ENCODE measurements around the gene AGBL1.
"Not testable (repeated sequence)": the region's sequence is repeated elsewhere in the genome, so short reads cannot be mapped to it uniquely, and the experiment has no call there.

The AGBL1 gene

DNA sequence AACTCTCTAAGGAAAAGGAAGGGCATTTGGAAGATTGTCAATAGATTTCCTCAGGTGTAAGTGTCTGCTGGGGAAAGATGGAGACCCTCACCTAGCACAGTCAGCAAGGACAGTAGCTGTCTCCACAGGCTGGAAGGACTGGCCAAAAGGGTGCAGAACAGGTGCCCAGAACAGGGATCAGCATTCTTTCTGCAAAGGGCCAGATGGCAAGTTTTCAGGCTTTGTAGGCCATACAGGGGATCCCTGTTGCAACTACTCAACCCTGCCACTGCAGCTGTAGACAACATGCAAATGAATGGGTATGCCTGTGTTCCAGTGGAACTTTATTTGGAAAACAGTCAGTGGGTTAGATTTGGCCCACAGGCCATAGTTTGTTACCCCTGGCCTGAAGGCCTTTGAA lies 8.1 kb downstream of the AGBL1 start:
- DNase-seq, result no peak

DNA sequence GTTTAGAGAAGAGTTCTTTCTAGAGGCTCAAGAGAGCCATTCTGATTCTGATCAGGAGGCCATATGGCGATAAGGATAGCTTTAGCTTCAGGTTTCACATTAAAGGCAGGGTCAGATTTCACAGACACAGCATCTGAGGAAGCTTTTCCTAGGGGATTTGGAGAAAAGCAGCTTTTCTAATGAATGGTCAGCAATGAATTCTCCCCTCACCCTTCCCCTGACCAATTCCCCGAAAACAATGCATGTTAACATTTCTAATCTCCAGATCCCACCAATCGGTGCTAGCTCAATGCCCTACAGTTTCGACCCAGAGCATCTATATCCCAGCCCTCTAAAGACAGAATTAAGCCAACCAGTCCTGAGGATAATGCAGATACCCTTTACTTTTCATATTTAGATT lies 9.8 kb downstream of the AGBL1 start:
- no peak for DNase-seq

DNA sequence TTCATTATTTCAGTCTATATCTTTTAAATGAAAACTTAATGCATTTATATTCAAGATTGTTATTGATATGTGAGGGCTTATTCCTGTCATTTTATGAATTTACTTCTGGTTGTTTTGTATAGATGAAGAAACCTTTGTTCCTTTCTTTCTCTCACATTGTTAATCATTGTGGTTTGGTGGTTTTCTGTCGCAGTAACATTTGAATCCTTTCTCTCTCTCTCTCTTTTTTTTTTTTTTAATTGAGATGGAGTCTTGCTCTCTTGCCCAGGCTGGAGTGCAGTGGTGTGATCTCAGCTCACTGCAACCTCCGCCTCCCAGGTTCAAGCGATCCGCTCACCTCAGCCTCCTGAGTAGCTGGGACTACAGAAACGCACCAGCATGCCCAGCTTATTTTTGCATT lies 22.1 kb downstream of the AGBL1 start:
- no peak for DNase-seq

GRCh38 chr15:86103825-86104224 lies 24.2 kb downstream of the AGBL1 start:
- DNase-seq, result no peak

- DNase-seq, result no peak
Observed at GRCh38 chr15:86106306-86106705, 26.6 kb downstream of the AGBL1 start.

- DNase-seq, result peak; percentile 5
Observed at GRCh38 chr15:86115145-86115801, 35.6 kb downstream of the AGBL1 start.

GRCh38 chr15:86121568-86122225 lies 42.0 kb downstream of the AGBL1 start:
- DNase-seq, result no peak

GRCh38 chr15:86122691-86123391 lies 43.2 kb downstream of the AGBL1 start:
- not testable (repeated sequence) for DNase-seq

DNA sequence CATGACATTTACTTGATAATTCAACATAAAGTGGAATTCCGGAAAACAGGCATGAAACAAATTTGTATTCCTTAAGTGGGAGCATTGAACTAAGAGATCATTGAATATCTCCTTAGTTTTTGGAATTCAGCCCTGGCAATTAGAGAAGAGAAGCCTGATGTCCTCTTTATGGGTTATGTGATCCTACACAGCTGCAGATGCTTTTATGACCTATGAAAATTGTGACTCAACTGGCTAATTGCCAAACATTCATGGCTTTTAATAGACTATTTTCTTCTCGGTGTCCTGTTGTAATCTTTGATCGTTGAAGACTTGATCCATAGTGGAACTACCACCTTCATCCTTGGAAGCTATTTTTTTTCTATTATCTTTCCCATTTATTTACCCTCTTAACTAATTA lies 46.1 kb downstream of the AGBL1 start:
- DNase-seq, result peak; percentile 0

DNA sequence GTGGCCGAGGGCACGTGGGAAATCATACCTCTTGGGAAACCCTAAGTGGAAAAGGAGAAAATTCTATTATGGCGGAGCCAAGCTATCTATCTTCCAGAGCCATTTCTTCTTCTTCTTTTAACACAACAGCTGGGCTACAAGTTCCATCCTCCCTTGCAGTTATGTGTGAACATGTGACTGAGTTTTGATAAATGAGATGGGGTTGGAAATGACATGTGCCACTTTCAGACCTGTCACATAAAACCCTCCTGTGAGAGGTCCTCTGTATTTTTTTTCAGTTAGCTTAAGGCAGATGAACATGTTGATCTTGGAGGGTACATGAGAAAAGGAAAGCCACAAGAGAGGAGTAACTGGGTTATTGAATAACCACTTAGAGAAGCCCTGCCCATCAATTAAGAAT lies 47.9 kb downstream of the AGBL1 start:
- DNase-seq, result no peak

- no peak for DNase-seq
Observed at GRCh38 chr15:86135041-86135440, 55.4 kb downstream of the AGBL1 start.

DNA sequence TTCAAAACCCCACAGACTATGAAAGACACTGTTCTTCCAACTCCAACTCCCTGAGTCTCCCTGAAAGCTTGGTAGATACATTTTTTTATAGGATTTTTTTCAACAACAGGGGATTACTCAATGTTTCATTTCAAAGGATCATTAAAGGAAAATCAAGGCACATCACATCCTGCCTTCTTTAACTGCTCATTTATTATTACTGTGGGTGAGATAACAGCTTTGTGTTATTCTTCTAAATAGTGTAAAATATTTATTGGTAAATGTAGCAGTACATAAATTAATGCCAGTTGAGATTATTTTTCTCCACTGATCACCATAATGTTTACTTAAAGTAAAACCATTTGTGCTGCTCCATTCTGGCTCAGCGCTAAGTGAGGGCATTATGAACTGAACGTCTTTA lies 57.2 kb downstream of the AGBL1 start:
- no peak for DNase-seq

- no peak for DNase-seq
Observed at GRCh38 chr15:86138798-86139197, 59.1 kb downstream of the AGBL1 start.

GRCh38 chr15:86139828-86140227 lies 60.2 kb downstream of the AGBL1 start:
- no peak for DNase-seq

DNA sequence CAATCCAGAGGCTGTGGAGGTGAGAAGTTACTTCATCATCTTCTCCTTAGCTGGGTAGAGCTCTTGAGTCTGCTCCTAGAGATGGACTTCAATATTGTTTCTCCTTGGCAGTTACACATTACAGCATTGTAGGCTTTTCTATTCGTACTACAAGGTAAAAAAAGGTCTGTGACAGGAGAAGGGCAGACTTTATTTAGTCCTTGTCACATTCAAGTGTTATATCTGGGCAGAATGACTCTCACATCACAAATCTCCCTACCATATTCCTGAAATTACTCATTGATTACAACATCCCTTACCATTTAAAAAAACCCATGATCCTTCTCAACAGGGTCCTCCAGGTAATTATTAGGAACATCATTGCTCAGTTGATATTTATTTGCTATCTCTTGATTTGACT lies 75.0 kb downstream of the AGBL1 start:
- DNase-seq, result no peak

GRCh38 chr15:86155551-86155950 lies 75.9 kb downstream of the AGBL1 start:
- DNase-seq, result no peak

- DNase-seq, result no peak
Observed at GRCh38 chr15:86157606-86158293, 78.1 kb downstream of the AGBL1 start.

DNA sequence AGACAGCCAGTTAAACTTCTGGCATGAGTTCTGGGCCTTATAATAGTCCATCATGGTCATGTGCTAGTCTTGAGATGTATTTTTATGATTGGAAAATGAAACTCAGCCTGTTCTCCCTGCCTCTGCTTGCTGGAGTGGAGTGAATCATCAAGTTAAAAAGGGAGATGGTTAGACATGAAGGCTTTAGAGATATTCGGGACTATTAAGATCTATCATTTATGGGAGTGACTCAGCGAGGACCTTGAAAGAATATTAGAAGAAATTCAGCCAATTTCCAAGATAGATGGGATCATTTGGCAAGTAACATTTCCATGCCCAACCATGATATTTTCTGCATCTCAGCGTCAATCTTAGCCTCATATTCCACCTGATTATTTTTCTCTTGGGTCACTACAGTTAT lies 79.8 kb downstream of the AGBL1 start:
- DNase-seq, result no peak

DNA sequence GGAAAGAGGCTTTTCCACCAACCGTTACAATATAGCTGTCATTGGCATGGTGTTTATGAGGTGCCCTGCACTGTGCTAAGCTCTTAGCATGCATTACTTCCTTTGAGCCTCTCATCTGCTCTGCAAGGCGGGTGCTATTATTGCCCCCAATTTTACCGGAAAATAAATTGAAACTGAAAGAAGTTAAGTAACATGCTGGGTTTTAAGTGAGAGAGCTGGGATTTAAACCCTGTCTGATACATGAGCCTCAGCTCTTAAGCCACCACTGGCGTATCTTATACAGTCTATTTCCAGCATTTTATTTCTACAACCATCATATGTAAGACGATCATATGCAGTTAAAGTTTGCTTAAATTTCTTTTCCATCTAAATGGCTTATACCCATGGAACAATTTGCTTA lies 81.6 kb downstream of the AGBL1 start:
- DNase-seq, result no peak

DNA sequence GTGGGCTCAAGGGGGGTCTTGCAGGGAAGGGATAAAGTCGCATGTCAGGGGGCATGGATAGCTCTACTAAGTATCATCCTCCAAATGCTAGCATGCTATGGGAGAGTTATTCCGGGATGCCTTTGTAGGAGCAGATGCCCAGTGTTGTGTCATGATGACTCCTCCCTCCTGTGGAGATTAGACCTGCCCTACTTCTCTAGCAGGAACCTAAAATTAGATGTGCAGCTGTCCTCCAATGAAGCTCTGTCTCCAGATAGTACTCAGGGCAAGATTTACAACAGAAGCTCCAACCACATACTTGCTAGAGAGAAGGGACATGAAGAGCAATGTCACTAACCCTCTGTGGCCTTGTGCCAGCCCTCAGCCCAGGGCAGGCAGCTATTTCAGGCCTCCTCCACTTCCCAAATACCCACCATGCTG lies 82.5 kb downstream of the AGBL1 start:
- DNase-seq, result peak; percentile 15

- DNase-seq, result no peak
Observed at GRCh38 chr15:86162641-86163040, 83.0 kb downstream of the AGBL1 start.

DNA sequence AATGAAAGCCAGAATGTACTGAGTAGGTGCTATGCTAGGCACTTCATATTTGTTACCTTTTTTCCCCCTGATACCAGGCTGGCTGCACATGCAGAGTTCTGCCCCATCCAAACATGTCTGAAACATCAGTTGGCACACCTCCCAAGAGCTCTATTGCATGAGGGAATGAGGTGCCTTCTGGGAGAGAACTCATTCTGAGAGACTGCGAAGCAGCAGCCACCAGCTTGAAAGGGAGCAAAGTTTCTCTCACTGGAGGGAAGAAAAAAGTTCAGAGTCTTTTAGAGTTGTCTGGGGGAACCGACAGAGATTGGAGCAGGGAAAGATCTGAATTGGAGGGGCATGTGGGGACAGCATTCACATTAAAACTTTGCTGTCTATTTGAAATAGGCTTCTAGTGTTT lies 84.1 kb downstream of the AGBL1 start:
- peak; percentile 3 for DNase-seq

GRCh38 chr15:86164232-86164898 lies 84.7 kb downstream of the AGBL1 start:
- no peak for DNase-seq
